ENCODE data around the gene KLC4. TPM values are rescaled to one million over a fixed set of nuclear protein-coding genes. Genes with fewer than 3 reads are reported as not detected.

Gene KLC4
- total RNA-seq, 3 donors from 2014 or later: 69.1 to 144 (median 99.1) TPM

GRCh38 chr6:43053545-43054205, 5.8 kb upstream of the KLC4 start, which contains the start of gene CUL7:
Gene CUL7, minus strand, starts transcription at chr6:43053851. Its CDS starts 1,063 bp downstream, at chr6:43052788.
- Histone ChIP-seq H3K4me3 (peak within 1 kb of the TSS; percentile 37), H3K4me1 (ENCODE audit: low read depth) (peaks cover 9% of the 10 kb centered on the region), H3K9me3 (no peaks in the 10 kb centered on the region), H3K36me3 (ENCODE audit: low read depth) (no peaks in the 10 kb centered on the region)
- peak; percentile 96 to 97 (median 97) for DNase-seq
- intact Hi-C loops (cut with DNase I, micrococcal nuclease): no loop called here
- ATAC-seq: peak; percentile 99
- TF ChIP-seq, protein P1, sequence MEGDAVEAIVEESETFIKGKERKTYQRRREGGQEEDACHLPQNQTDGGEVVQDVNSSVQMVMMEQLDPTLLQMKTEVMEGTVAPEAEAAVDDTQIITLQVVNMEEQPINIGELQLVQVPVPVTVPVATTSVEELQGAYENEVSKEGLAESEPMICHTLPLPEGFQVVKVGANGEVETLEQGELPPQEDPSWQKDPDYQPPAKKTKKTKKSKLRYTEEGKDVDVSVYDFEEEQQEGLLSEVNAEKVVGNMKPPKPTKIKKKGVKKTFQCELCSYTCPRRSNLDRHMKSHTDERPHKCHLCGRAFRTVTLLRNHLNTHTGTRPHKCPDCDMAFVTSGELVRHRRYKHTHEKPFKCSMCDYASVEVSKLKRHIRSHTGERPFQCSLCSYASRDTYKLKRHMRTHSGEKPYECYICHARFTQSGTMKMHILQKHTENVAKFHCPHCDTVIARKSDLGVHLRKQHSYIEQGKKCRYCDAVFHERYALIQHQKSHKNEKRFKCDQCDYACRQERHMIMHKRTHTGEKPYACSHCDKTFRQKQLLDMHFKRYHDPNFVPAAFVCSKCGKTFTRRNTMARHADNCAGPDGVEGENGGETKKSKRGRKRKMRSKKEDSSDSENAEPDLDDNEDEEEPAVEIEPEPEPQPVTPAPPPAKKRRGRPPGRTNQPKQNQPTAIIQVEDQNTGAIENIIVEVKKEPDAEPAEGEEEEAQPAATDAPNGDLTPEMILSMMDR (IDR thresholded peaks at IDR 0.05): no peak

DNA sequence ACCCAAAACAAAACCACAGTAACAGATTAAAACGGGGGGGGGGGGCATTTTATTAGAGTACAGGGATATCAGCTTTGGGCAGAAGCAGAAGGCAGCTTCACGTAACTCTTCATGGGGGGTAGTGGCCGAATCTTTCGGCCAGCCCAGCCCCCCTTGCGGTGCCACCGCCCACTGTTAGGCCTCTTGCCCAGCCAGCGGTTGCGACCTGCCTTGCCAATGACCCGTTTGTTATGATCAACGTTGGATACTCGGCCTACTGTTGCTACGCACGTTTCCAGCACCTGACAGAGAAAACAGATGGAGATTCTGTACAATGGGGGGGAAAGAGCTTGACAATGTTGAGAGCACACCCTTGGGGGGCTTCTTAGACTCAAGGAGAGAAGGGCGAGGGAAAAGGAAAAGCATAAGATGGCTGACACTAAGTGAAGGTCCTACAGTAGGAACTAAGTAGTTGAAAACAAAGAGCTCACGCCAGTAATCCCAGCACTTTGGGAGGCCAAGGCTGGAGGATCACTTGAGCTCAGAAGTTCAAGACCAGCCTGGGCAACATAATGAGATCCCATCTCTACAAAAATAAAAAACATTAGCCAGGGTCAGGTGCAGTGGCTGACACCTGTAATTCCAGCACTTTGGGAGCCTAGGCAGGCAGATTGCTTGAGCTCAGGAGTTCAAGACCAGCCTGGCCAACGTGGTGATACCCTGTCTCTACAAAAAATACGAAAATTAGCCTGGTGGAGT, 5.1 kb upstream of the KLC4 start:
- H3K4me3 ChIP-seq: no peak overlapping the region
- H3K9me3 ChIP-seq: no peaks in the 10 kb centered on the region
- peaks cover 9% of the 10 kb centered on the region for H3K4me1 ChIP-seq (ENCODE audit: low read depth)
- no peaks in the 10 kb centered on the region for H3K36me3 ChIP-seq (ENCODE audit: low read depth)
- DNase-seq: peak; percentile 19 to 61 (median 56)
- no peak for ATAC-seq
- TF ChIP-seq, protein P1 (IDR thresholded peaks at IDR 0.05): no peak
- intact Hi-C loops (cut with DNase I, micrococcal nuclease): no loop called here

- intact Hi-C loops (cut with DNase I, micrococcal nuclease): no loop called here
- Histone ChIP-seq H3K9me3 (no peaks in the 10 kb centered on the region), H3K36me3 (ENCODE audit: low read depth) (no peaks in the 10 kb centered on the region), H3K4me1 (ENCODE audit: low read depth) (peaks cover 19% of the 10 kb centered on the region), H3K4me3 (no peak overlapping the region)
- peak in 1 of 3 donors; percentile 25 for DNase-seq
- ATAC-seq: no peak
- TF ChIP-seq, protein P1 (IDR thresholded peaks at IDR 0.05): no peak
Measured at GRCh38 chr6:43055966-43056365, 3.5 kb upstream of the KLC4 start.

- intact Hi-C loops (cut with DNase I, micrococcal nuclease): no loop called here
- ATAC-seq: no peak
- no peaks in the 10 kb centered on the region for H3K9me3 ChIP-seq
- DNase-seq: no peak
- H3K36me3 ChIP-seq (ENCODE audit: low read depth): no peaks in the 10 kb centered on the region
- H3K4me3 ChIP-seq: no peak overlapping the region
- TF ChIP-seq, protein P1 (IDR thresholded peaks at IDR 0.05): no peak
- H3K4me1 ChIP-seq (ENCODE audit: low read depth): peaks cover 15% of the 10 kb centered on the region
Measured at GRCh38 chr6:43058531-43058930, 900 bp upstream of the KLC4 start.

DNA sequence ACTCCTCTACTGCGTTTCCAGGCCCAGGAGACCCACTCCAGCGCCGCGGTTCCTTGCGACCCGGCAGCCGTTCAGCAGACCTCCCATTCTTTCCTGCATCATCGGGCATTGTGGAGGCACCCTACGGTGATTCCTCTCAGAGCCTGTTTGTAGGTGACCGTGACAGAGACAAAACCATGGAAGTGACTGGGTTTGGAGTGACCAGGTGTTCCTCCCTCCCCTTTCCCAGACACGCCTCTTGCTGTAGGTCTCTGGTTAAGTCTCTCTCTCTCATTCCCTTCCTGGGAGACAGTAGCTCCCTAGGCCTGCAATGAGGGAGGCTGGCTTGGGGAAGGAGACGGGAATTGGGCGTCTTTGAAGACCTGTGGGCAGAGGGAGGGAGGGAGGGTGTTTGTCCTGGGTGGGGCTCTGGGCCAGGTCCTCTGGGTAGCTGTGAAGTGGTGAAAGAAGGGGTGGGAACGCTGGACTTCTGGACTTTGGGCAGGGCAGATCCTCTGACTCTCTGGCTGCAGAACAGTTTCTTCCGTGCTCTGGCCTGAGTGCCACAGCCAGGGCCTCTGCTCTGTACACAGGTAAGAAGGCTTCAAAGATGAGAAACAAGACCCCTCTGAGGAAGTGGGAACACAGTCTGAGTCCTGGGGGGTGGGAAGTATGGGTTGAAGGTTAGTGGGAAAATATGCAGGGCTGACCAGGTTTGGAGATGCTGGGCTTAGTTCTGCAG, 763 bp downstream of the KLC4 start:
- peak overlapping the region; percentile 66 for H3K4me3 ChIP-seq
- no peaks in the 10 kb centered on the region for H3K9me3 ChIP-seq
- DNase-seq (peak; percentile 85 to 89 (median 88)), ATAC-seq (peak; percentile 84)
- intact Hi-C loops (cut with DNase I, micrococcal nuclease): no loop called here
- no peaks in the 10 kb centered on the region for H3K36me3 ChIP-seq (ENCODE audit: low read depth)
- H3K4me1 ChIP-seq (ENCODE audit: low read depth): peaks cover 15% of the 10 kb centered on the region
- TF ChIP-seq, protein P1 (IDR thresholded peaks at IDR 0.05): no peak

All from mucosa of descending colon (tissue), 3 donors.